Body of pancreas (tissue), 4 donors: ENCODE results near the gene EVL. TPM values are rescaled to one million over a fixed set of nuclear protein-coding genes. Genes with fewer than 3 reads are reported as not detected.

ENCODE experiments used
- ATAC-seq: fragments of 150-250 bp; one replicate; pipeline ENCODE4 v1.9.1; 2016
- DNase-seq, 4 donors: peaks; one replicate each; pipeline ENCODE4 v3.0.0-alpha.2; 2019
- H3K27ac ChIP-seq, 4 donors: fragments of 200-600 bp; sonication (generic); 1 replicate in 3 of 4; 2 replicates in 1 of 4; pipeline versions ENCODE4 v1.5.1 to v1.6.1; 2016 to 2019; ENCODE audit warnings: mild to moderate bottlenecking in 1 of 4, mixed read lengths in 1 of 4, moderate library complexity in 1 of 4
- H3K27me3 ChIP-seq, 2 donors: fragments of 200-600 bp; sonication (generic); one replicate each; pipeline ENCODE4 v1.6.0; 2016; ENCODE audit warnings: mild to moderate bottlenecking in 1 of 2
- H3K36me3 ChIP-seq, 2 donors: fragments of 200-600 bp; sonication (generic); replicated peaks in 1 of 2; 2 replicates each; pipeline ENCODE4 v1.5.1; 2016; ENCODE audit warnings: low read depth in 2 of 2; ENCODE audit not compliant: insufficient read depth in 1 of 2
- H3K4me1 ChIP-seq: fragments of 200-600 bp; sonication (generic); one replicate; pipeline ENCODE4 v1.6.0; 2016
- H3K4me3 ChIP-seq, 2 donors: fragments of 200-600 bp; sonication (generic); 1 replicate in 1 of 2; 2 replicates in 1 of 2; pipeline ENCODE4 v1.5.1; 2016 to 2019
- H3K9me3 ChIP-seq, 3 donors: fragments of 200-600 bp; sonication (generic); 1 replicate in 2 of 3; 2 replicates in 1 of 3; pipeline ENCODE4 v1.5.1; 2016
- CTCF ChIP-seq, 7 experiments: fragments of 450-650 bp in 4 of 7; fragments of 200-600 bp in 3 of 7; sonication (generic) in 3 of 7; IDR thresholded peaks; one replicate each; pipeline ENCODE4 v1.5.1; 2016 to 2019; ENCODE audit warnings: antibody characterized with exemption in 7 of 7
- POLR2A ChIP-seq, 3 donors: fragments of 450-650 bp; IDR thresholded peaks; one replicate each; pipeline ENCODE4 v1.6.1; 2016; ENCODE audit warnings: antibody characterized with exemption in 3 of 3, mild to moderate bottlenecking in 2 of 3
- WGBS, 2 donors: methylation state at CpG; one replicate each; pipeline ENCODE4 v1.1.5; 2017; 5-methylcytosine and 5-hydroxymethylcytosine counted together
- intact Hi-C: fragments of 100-400 bp; cut with DNase I; formaldehyde crosslinking; loops from one replicate; pipeline ENCODE4 v1.15.1; 2023
- total RNA-seq, 2 donors: library from RNA; depleted of rRNA; stranded (reverse); fragments of >200 nt; gene quantifications; one replicate each; pipeline ENCODE4 v1.1.0, GENCODE V29; 2016

EVL gene
- total RNA-seq, 2 donors from 2014 or later: 22.3 to 57.7 TPM

- ATAC-seq (no peak), DNase-seq (no peak)
- no peak for TF ChIP-seq POLR2A (IDR thresholded peaks at IDR 0.05)
- TF ChIP-seq CTCF (IDR thresholded peaks at IDR 0.05): no peak
- intact Hi-C loops: no loop called here
- peaks cover 4% of the 10 kb centered on the region for H3K4me1 ChIP-seq
- no peaks in the 10 kb centered on the region for H3K9me3 ChIP-seq
- no peak overlapping the region for H3K4me3 ChIP-seq
- no peaks in the 10 kb centered on the region for H3K27me3 ChIP-seq
- H3K27ac ChIP-seq: no peak overlapping the region
- no peaks in the 10 kb centered on the region for H3K36me3 ChIP-seq
- WGBS, 2 donors: 74 to 79% methylated on average over 7 of the region's 7 CpGs
These were observed 44.6 kb upstream of the EVL start for GRCh38 chr14:100020629-100021028.

GRCh38 chr14:100022772-100023451 lies 42.3 kb upstream of the EVL start:
- DNase-seq (peak in 1 of 4 donors; percentile 4), ATAC-seq (no peak)
- WGBS, 2 donors: 83 to 91% methylated on average over 12 of the region's 12 CpGs
- Histone ChIP-seq H3K27ac (no peak overlapping the region), H3K27me3 (no peaks in the 10 kb centered on the region), H3K9me3 (no peaks in the 10 kb centered on the region), H3K4me1 (peaks cover 4% of the 10 kb centered on the region), H3K4me3 (no peak overlapping the region), H3K36me3 (no peaks in the 10 kb centered on the region)
- TF ChIP-seq POLR2A (IDR thresholded peaks at IDR 0.05) (no peak), CTCF (IDR thresholded peaks at IDR 0.05) (no peak)
- intact Hi-C loops: no loop called here

GRCh38 chr14:100025111-100025510 lies 40.1 kb upstream of the EVL start:
- intact Hi-C loops: no loop called here
- ATAC-seq: no peak
- H3K4me3 ChIP-seq: no peak overlapping the region
- H3K9me3 ChIP-seq: no peaks in the 10 kb centered on the region
- peak in 3 of 7 experiments; percentile 6 to 26 (median 21) for TF ChIP-seq CTCF (IDR thresholded peaks at IDR 0.05)
- TF ChIP-seq POLR2A (IDR thresholded peaks at IDR 0.05): no peak
- no peak overlapping the region for H3K27ac ChIP-seq
- peak in 2 of 4 donors; percentile 18 to 43 for DNase-seq
- no peaks in the 10 kb centered on the region for H3K27me3 ChIP-seq
- H3K4me1 ChIP-seq: peaks cover 22% of the 10 kb centered on the region
- no peaks in the 10 kb centered on the region for H3K36me3 ChIP-seq
- WGBS, 2 donors: 15 to 32% methylated on average over 1 of the region's 1 CpG

GRCh38 chr14:100027771-100028490 lies 37.3 kb upstream of the EVL start:
- DNase-seq (no peak), ATAC-seq (no peak)
- Histone ChIP-seq H3K27me3 (no peaks in the 10 kb centered on the region), H3K4me3 (no peak overlapping the region), H3K9me3 (no peaks in the 10 kb centered on the region), H3K27ac (no peak overlapping the region), H3K4me1 (peaks cover 46% of the 10 kb centered on the region), H3K36me3 (no peaks in the 10 kb centered on the region)
- 98 to 99% methylated on average over 4 of the region's 4 CpGs for WGBS, 2 donors
- intact Hi-C loops: no loop called here
- TF ChIP-seq CTCF (IDR thresholded peaks at IDR 0.05) (no peak), POLR2A (IDR thresholded peaks at IDR 0.05) (no peak)
